Prostate gland (tissue), 2 donors: ENCODE data around the gene TMEM223. TPM values are rescaled to one million over a fixed set of nuclear protein-coding genes. Genes with fewer than 3 reads are reported as not detected.
A peak's percentile ranks its signal among the peaks of the same experiment; 100 is the strongest.
"Not testable (repeated sequence)": the region's sequence is repeated elsewhere in the genome, so short reads cannot be mapped to it uniquely, and the experiment has no call there.

Experiments
- DNase-seq: peaks from one replicate; pipeline ENCODE4 v3.0.0-alpha.2; 2019; ENCODE audit warnings: low spot score
- H3K27ac ChIP-seq, 2 donors: fragments of 200-600 bp; sonication (generic); 2 replicates each; pipeline ENCODE4 v1.5.1; 2017 to 2019
- H3K27me3 ChIP-seq: fragments of 200-600 bp; sonication (generic); replicated peaks from 2 replicates; pipeline ENCODE4 v1.5.1; 2019; ENCODE audit not compliant: insufficient read depth
- H3K36me3 ChIP-seq, 2 donors: fragments of 200-600 bp; sonication (generic); 1 replicate in 1 of 2; 2 replicates in 1 of 2; pipeline versions ENCODE4 v1.5.1 to v1.8.1; 2017 to 2019
- H3K4me1 ChIP-seq: fragments of 200-600 bp; sonication (generic); replicated peaks from 2 replicates; pipeline ENCODE4 v1.5.1; 2019
- H3K4me3 ChIP-seq, 2 donors: fragments of 200-600 bp; sonication (generic); 2 replicates each; pipeline ENCODE4 v1.5.1; 2017 to 2019
- H3K9me3 ChIP-seq: fragments of 200-600 bp; sonication (generic); 2 replicates; pipeline ENCODE4 v1.5.1; 2017
- POLR2A ChIP-seq: fragments of 450-650 bp; IDR thresholded peaks from one replicate; pipeline ENCODE4 v1.6.1; 2016; ENCODE audit warnings: antibody characterized with exemption, mild to moderate bottlenecking
- POLR2AphosphoS5 ChIP-seq: sonication (generic); formaldehyde crosslinking; IDR thresholded peaks from one replicate; pipeline ENCODE4 v1.6.1; 2017; ENCODE audit warnings: antibody characterized with exemption
- WGBS: methylation state at CpG from one replicate; pipeline ENCODE4 v1.1.5; 2018; 5-methylcytosine and 5-hydroxymethylcytosine counted together
- intact Hi-C: fragments of 100-400 bp; cut with DNase I; formaldehyde crosslinking; loops from one replicate; pipeline ENCODE4 v1.14.2; 2022
- total RNA-seq, 2 donors: library from RNA; depleted of rRNA; stranded (reverse); fragments of >200 nt; gene quantifications; one replicate each; pipeline ENCODE4 v1.1.0, GENCODE V29; 2016
- TF ChIP-seq, protein P1 (sequence below), 4 experiments: fragments of 200-600 bp in 2 of 4; fragments of 450-650 bp in 2 of 4; sonication (generic) in 2 of 4; IDR thresholded peaks; 1 replicate in 3 of 4; 2 replicates in 1 of 4; pipeline ENCODE4 v1.5.1; 2016 to 2019; ENCODE audit warnings: antibody characterized with exemption in 4 of 4, mild to moderate bottlenecking in 2 of 4, moderate library complexity in 2 of 4

The TMEM223 gene
- total RNA-seq, 2 donors from 2014 or later: 35.8 to 73.6 TPM

DNA sequence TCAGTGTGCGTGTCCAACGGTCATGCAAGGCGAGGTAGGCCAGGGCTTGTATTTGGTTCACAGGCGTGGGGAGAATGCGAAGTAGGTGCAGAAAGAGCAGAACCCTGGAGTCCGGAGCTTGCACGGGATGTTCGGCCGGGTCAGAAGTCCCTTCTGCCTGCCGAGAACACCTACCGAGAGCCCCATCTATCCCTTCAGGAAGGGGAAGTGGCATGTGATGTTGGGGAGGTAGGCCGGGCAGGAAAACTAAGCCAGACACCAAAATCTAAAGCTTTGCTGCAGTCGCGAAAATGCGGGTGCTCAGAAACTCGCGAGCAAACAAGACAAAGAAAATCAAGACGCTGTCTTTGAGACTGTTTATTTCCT is 21.0 kb downstream of the TMEM223 start:
- no peak for DNase-seq
- Histone ChIP-seq H3K9me3 (no peaks in the 10 kb centered on the region), H3K4me1 (peaks cover 5% of the 10 kb centered on the region), H3K4me3 (peak overlapping the region; percentile 62 to 80), H3K27me3 (no peaks in the 10 kb centered on the region), H3K36me3 (no peaks in the 10 kb centered on the region), H3K27ac (peak overlapping the region; percentile 86 to 91)
- WGBS: 3% methylated on average over 18 of the region's 18 CpGs
- intact Hi-C loops: no loop called here
- TF ChIP-seq, protein P1, sequence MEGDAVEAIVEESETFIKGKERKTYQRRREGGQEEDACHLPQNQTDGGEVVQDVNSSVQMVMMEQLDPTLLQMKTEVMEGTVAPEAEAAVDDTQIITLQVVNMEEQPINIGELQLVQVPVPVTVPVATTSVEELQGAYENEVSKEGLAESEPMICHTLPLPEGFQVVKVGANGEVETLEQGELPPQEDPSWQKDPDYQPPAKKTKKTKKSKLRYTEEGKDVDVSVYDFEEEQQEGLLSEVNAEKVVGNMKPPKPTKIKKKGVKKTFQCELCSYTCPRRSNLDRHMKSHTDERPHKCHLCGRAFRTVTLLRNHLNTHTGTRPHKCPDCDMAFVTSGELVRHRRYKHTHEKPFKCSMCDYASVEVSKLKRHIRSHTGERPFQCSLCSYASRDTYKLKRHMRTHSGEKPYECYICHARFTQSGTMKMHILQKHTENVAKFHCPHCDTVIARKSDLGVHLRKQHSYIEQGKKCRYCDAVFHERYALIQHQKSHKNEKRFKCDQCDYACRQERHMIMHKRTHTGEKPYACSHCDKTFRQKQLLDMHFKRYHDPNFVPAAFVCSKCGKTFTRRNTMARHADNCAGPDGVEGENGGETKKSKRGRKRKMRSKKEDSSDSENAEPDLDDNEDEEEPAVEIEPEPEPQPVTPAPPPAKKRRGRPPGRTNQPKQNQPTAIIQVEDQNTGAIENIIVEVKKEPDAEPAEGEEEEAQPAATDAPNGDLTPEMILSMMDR (IDR thresholded peaks at IDR 0.05): no peak
- TF ChIP-seq POLR2AphosphoS5 (no peak), POLR2A (no peak)

DNA sequence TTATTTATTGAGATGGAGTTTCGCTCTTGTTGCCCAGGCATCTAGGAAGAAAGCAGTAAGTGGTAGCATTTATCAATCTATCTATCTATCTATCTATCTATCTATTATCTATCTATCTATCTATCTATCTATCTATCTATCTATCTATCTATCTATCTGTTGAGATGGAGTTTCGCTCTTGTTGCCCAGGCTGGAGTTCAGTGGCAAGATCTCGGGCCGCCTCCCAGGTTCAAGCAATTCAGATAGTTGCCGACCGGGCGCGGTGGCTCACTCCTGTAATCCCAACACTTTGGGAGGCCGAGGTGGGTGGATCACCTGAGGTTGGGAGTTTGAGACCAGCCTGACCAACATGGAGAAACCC is 31.0 kb downstream of the TMEM223 start:
- H3K4me1 ChIP-seq: peaks cover 12% of the 10 kb centered on the region
- peak overlapping the region; percentile 50 to 71 for H3K4me3 ChIP-seq
- H3K27me3 ChIP-seq, H3K36me3 ChIP-seq, H3K9me3 ChIP-seq, DNase-seq: not testable (repeated sequence)
- intact Hi-C loops: loop anchor here (5.0 kb wide), 1 partner anchor 34 kb away; the partner anchor contains the start of genes HNRNPUL2 and TTC9C
- WGBS: 41% methylated on average over 9 of the region's 9 CpGs
- peak overlapping the region; percentile 75 for H3K27ac ChIP-seq

DNA sequence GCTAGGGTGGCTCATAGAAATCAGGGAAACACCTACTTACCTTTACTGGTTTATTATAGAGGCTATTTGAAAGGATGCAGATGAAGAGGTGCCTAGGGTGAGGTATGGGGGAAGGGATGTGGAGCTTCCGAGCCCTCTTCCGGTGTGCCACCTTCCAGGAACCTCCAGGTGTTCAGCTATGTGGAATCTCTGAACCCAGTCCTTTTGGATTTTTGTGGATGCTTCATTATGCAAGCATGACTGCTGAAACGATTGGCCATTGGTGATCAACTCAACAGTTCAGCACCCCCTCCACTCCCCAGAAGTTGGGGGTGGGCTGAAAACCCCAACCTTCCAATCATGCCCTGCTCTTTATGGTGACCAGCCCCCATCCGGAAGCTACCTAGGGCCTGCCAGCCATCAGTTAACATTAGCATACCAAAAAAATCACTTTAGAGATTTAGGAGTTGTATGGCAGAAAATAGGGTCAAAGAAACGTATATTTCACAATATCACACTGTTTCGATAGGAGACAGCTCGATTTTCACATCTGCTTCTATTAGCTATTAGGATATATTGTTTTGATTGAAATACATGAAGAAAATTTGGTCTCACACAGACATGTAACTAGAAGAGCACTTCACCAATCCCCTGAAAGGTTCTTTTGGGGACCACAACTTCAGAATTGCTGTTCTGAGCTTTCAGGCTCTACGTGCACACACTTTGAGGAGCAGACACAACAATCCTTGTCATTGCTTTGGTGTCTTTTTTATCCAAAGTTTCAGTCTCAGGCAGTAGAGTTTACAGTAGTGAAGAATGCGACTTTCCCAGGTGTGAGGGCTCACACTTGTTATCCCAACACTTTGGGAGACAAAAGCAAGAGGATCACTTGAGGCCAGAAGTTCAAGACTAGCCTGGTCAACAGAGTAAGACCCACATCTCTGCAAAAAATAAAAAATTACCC is 33.7 kb downstream of the TMEM223 start:
- no peaks in the 10 kb centered on the region for H3K36me3 ChIP-seq
- TF ChIP-seq POLR2A (no peak), POLR2AphosphoS5 (no peak)
- TF ChIP-seq, protein P1 (IDR thresholded peaks at IDR 0.05): no peak
- H3K27ac ChIP-seq: no peak overlapping the region
- no peaks in the 10 kb centered on the region for H3K9me3 ChIP-seq
- no peaks in the 10 kb centered on the region for H3K27me3 ChIP-seq
- no peak for DNase-seq
- 61% methylated on average over 9 of the region's 9 CpGs for WGBS
- peaks cover 8% of the 10 kb centered on the region for H3K4me1 ChIP-seq
- H3K4me3 ChIP-seq: no peak overlapping the region
- intact Hi-C loops: no loop called here

DNA sequence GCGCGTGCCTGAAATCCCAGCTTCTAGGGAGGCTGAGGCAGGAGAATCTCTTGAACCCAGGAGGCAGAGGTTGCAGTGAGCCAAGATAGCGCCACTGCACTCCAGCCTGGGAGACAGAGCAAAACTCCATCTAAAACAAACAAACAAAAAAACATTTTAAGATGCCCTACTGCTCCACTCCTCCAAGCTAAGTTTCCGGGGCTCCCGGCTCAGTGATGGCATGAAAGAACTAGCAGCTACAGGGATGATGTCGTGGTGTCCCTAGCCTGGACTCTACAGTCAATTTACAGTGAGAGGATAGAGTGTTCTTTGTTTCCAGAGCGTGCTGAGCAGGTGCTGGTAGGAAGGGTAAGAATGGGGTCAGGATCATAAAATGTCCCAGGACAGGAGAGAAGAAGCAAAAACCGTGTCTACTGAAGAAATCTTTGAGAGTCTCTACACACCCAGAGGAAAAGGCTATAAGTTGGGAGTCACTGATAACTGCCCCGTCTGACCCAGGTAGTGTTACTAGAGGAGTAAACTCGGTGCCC is 36.7 kb downstream of the TMEM223 start:
- intact Hi-C loops: no loop called here
- H3K27ac ChIP-seq: no peak overlapping the region
- H3K36me3 ChIP-seq: no peaks in the 10 kb centered on the region
- no peaks in the 10 kb centered on the region for H3K4me1 ChIP-seq
- H3K9me3 ChIP-seq: no peaks in the 10 kb centered on the region
- TF ChIP-seq, protein P1 (IDR thresholded peaks at IDR 0.05): no peak
- no peak for TF ChIP-seq POLR2AphosphoS5
- no peak overlapping the region for H3K4me3 ChIP-seq
- no peak for DNase-seq
- H3K27me3 ChIP-seq: no peaks in the 10 kb centered on the region
- 65% methylated on average over 10 of the region's 10 CpGs for WGBS

DNA sequence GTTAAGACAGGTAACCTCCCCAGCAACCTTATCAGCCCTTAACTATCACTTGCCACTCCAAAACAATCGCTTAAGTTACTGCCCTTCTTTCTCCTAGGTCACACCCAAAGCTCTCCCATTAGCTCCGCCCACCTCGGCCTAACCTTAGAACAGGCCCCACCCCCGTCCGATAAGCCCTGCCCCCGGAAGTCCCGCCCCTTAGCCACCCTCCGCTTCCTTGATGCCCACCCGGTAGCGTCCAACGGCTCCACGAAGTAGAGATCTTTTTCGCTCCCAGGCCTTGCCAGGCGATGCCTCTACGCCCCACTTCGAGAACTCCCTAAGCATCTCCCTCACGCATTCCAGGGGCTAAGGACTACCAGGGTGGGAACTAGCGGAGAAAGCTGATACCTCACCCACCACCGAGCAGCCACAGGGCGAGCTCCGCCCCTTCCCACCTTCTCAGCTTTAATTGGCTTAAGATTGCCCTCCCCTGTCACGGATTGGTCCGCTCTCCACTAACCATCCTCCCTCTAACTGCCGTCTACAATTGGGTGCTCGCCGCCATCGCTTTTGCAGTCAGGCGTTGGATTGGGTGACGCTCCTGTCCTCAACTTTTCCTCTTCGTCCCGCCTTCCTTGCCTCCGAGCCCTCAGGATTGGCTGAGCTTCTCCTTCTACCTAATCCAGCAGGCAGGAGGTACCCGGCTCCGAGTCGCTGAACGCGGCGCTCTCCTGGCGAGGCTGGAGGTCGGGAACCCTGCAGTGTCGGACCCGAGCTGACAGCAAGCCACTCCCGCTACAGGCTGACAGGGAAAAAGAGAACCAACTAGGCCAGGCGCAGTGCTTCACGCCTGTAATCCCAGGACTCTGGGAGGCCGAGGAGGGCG is 37.8 kb downstream of the TMEM223 start, which contains the start of gene ZBTB3:
ZBTB3 (minus strand) TSS at position 425 of the 868 bp plus-strand sequence. CDS start 496 bp downstream, outside the sequence.
- peak within 1 kb of the TSS; percentile 91 for H3K27ac ChIP-seq
- under 1% methylated on average over 47 of the region's 47 CpGs for WGBS
- no peaks in the 10 kb centered on the region for H3K36me3 ChIP-seq
- intact Hi-C loops: no loop called here
- peak; percentile 99 for DNase-seq
- H3K27me3 ChIP-seq: no peaks in the 10 kb centered on the region
- H3K4me1 ChIP-seq: no peaks in the 10 kb centered on the region
- TF ChIP-seq POLR2AphosphoS5: peak; percentile 94
- TF ChIP-seq, protein P1 (IDR thresholded peaks at IDR 0.05): peak in 2 of 4 experiments; percentile 20 to 42
- TF ChIP-seq POLR2A: peak; percentile 63
- H3K4me3 ChIP-seq: peak within 1 kb of the TSS; percentile 62 to 66
- H3K9me3 ChIP-seq: no peaks in the 10 kb centered on the region
